Skeletal muscle satellite cell (primary cell): Measurements from ENCODE around the gene ICA1L. TPM values are rescaled to one million over a fixed set of nuclear protein-coding genes. Genes with fewer than 3 reads are reported as not detected.
A peak's percentile ranks its signal among the peaks of the same experiment; 100 is the strongest.
"Not testable (repeated sequence)": the region's sequence is repeated elsewhere in the genome, so short reads cannot be mapped to it uniquely, and the experiment has no call there.

Experiments used
- H3K27me3 ChIP-seq: 2 replicates; pipeline ENCODE4 v1.7.0; 2013; ENCODE audit warnings: low read length; ENCODE audit not compliant: control insufficient read depth, insufficient read depth
- H3K36me3 ChIP-seq: 2 replicates; pipeline ENCODE4 v1.7.0; 2013; ENCODE audit warnings: mild to moderate bottlenecking, control low read depth, low read length; ENCODE audit not compliant: insufficient read depth
- H3K4me1 ChIP-seq: 2 replicates; pipeline ENCODE4 v1.7.0; 2013; ENCODE audit warnings: low read length; ENCODE audit not compliant: control insufficient read depth, insufficient read depth
- H3K4me2 ChIP-seq: 2 replicates; pipeline ENCODE4 v1.7.0; 2013; ENCODE audit warnings: mild to moderate bottlenecking, low read length
- H3K4me3 ChIP-seq: 2 replicates; pipeline ENCODE4 v1.7.0; 2013; ENCODE audit warnings: low read length
- H3K9ac ChIP-seq: 2 replicates; pipeline ENCODE4 v1.7.0; 2013; ENCODE audit warnings: mild to moderate bottlenecking, low read depth, low read length, moderate library complexity
- H3K9me3 ChIP-seq: replicated peaks from 2 replicates; pipeline ENCODE4 v1.7.0; 2013; ENCODE audit warnings: mild to moderate bottlenecking, control low read depth, low read length
- total RNA-seq: library from RNA; depleted of rRNA; stranded (reverse); fragments of >200 nt; gene quantifications from 2 replicates; pipeline ENCODE4 v1.2.3, GENCODE V29; 2012; rRNA removed

The ICA1L gene
- total RNA-seq = 2.8 and 5.0 TPM in 2 replicates

DNA sequence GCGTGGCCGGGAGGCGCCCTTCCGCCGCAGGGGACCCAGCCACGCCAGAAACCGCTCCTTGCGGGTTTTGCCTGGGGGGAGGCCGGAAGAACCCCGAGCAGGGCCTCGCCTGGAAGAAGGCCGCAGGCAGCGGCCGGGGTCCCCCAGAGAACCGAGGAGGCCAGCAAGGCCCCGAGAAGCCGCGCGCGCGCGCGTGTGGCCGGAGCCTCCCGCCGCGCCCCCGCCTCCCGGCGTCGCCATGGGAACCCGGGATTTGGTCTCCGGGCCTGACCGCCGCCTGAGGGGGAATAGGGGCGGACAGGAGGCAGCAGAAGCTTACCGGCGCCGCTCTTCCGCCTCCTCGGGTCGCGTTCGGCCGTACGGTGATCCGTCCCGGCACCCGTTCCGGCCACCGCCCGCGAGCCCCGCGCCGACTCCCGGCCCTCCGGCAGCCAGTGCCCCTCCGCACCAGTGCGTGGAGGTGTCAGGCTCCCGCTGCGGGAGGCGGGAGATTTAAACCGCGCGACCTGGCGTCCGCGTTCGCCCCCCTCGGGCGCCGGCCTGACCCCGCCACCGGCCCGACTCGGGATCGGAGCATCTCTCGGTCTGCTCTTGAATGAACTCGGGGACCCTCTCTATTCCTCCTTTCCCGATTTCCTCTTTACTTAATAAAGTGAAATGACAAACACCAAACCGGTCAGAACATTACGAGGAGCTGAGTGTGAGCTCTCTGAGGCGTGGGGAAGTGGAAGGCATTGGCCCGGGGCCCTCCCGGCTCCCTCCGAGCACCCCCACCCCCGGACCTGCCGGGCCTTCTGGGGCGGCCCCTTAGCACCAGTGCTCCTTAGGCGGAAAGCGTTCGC lies at the start of gene ICA1L:
Gene ICA1L (minus strand): TSS at position 467 of the 842 bp plus-strand sequence. CDS start 42,757 bp downstream, outside the sequence.
- H3K4me1 ChIP-seq = peaks cover 3% of the 10 kb centered on the region
- no peaks in the 10 kb centered on the region for H3K27me3 ChIP-seq
- peak within 1 kb of the TSS; percentile 86 for H3K4me2 ChIP-seq
- H3K4me3 ChIP-seq = peak within 1 kb of the TSS; percentile 80
- no peaks in the 10 kb centered on the region for H3K36me3 ChIP-seq
- peak within 1 kb of the TSS; percentile 83 for H3K9ac ChIP-seq
- no peaks in the 10 kb centered on the region for H3K9me3 ChIP-seq

DNA sequence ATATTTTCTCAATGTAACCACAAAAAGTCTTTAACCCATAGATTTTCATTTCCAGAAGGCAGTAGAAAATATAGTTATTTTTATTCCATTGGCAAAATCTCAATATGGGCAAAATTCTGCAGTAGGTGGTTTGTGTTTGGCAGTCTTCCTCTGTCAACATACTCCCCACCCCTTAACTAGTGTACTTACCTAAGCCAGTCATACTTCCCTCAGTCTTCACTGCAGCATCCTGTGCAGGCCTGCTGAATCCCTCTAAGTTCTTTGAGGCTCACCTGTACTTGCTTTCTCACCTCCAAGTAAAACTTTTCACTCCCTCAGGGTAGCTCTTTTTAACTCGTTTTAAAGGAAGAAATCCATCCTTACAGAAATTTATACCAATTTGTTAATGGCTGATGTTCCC lies 47.3 kb upstream of the ICA1L start:
- H3K36me3 ChIP-seq = no peaks in the 10 kb centered on the region

DNA sequence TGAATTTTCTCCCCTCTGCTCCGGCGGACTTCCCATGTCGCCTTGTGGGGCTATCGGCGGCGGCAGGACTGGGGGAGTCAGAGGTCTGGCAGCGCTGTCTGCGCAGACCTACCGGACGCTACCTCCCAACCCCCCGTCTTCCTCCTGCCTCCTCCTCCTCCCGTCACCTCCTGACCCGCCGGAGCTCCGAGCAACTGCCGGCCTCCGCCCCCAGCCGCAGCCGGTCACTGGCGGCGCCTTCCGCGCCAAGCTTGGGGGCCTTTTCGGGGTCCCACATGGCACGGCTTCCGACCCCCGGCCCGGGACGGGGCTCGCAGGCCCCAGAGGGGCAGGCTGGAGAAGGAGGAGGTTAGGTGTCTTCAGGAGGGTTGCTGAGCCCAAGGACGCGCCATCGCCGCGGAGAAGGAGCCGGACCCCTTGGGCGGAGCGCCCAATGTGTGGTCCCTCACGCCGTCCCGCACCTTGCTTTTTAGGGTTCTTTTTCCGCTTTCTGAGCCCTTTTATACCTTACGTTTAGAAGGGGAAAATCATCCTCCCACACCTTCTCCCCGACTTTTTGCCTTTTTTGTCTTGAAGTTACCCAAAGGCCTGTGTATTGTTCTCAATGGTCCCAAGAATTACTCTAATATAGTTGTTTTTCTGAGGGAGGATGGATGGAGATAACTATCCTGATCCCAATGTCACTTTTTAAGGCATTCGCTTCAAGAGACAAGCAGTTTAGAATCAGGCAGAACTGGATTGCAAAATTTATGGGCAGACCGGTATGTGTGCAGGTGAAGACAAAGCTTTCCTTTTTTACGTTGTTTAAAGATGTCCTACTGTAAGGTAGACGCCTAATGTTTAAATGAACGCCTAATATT lies 41.0 kb upstream of the ICA1L start:
- Histone ChIP-seq H3K4me2 (peak overlapping the region; percentile 91), H3K4me3 (peak overlapping the region; percentile 84), H3K9ac (peak overlapping the region; percentile 89)

More for the DNA sequence above, 47.3 kb upstream of the ICA1L start:
- H3K9me3 ChIP-seq = no peaks in the 10 kb centered on the region
- H3K4me2 ChIP-seq = no peak overlapping the region
- H3K4me1 ChIP-seq = no peaks in the 10 kb centered on the region
- no peak overlapping the region for H3K9ac ChIP-seq
- no peaks in the 10 kb centered on the region for H3K27me3 ChIP-seq
- no peak overlapping the region for H3K4me3 ChIP-seq

DNA sequence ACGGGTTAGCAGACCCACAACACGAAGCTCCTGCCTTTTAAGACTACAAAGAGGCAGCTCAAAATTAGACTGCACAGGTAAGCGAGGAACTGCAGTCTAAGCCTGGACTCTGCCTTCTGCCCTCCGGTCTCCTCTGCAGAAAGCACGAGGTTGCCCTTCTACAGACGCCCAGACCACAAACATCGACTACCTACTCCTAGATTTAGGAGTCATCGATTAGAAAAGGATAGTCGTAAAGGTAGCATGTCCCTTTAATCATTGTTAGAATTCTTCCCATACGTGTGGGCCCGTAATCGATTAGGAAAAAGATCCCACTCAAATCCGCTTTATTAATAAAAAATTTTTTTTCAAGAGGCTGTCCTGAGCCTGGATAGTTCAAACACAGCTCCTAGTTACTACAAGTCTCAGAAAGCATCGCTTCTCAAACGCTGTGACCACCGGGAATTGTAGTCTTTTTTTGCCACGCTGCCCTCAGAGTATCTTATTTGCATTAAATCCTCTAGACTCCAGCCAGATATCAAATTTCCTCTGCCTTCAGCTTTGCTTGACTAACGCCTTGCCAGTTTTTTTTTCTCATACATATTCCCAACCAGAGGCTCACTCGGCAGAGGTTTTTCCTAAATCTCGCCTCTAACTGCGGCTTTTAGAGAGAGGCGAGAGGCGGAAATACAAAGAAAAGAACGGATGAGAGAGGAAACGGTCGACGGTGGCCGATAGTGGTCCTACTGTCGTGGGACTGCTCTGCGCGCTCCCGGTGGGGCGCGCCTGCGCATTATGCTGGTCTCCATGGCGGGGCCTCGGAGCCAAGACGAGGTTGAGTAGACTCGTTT lies 40.2 kb upstream of the ICA1L start, which contains the start of the genes CARF and WDR12:
Gene CARF (plus strand): TSS at position 764 of the 830 bp plus-strand sequence. CDS start 29,628 bp downstream, outside the sequence.
Gene WDR12 (minus strand): TSS at position 162 of the 830 bp plus-strand sequence. CDS start 197 bp downstream, outside the sequence.
- H3K4me1 ChIP-seq = peaks cover 7% of the 10 kb centered on the region
- peak within 1 kb of the TSS; percentile 89 for H3K9ac ChIP-seq
- H3K9me3 ChIP-seq = no peaks in the 10 kb centered on the region
- no peaks in the 10 kb centered on the region for H3K36me3 ChIP-seq
- H3K4me3 ChIP-seq = peak within 1 kb of the TSS; percentile 84
- H3K27me3 ChIP-seq = no peaks in the 10 kb centered on the region
- peak within 1 kb of the TSS; percentile 91 for H3K4me2 ChIP-seq

More for the DNA sequence above, 41.0 kb upstream of the ICA1L start:
- H3K4me1 ChIP-seq, H3K9me3 ChIP-seq, H3K27me3 ChIP-seq, H3K36me3 ChIP-seq: not testable (repeated sequence)

DNA sequence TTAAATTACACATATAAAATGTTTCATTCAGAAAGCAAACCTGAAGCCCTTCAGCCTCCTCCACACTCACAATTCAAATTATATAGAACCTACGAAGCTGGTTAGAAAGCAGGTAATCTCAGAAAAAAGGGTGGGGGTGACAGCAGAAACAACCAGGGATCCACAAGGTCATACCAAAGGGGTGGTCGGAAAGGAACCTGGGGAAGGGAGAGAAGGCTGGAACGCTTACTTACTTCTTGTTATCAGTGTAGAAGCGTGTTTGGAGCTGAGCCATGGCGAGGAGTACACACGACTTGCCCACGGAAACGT lies 39.6 kb upstream of the ICA1L start:
- Histone ChIP-seq H3K9ac (peak overlapping the region; percentile 89), H3K4me2 (peak overlapping the region; percentile 81), H3K36me3 (peaks cover 3% of the 10 kb centered on the region), H3K4me1 (peaks cover 7% of the 10 kb centered on the region), H3K27me3 (no peaks in the 10 kb centered on the region), H3K9me3 (no peaks in the 10 kb centered on the region), H3K4me3 (peak overlapping the region; percentile 84)

DNA sequence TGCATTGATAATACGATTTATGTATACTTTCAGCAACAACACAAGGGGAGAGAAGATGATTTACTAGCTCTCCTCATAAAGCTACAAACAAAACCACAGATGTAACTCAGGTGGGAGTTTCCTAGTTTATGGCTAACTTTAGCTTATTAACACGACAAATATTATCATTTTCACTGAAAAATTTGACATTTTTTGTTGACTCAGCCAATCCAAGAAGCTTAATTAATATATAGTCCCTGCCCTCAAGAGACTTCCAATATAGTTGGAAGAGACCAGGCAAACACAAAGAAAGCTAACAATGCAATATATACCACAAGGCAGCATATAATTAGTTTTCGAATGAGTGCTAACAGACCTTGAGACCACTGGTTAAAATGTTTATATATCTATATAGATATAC lies 39.1 kb upstream of the ICA1L start:
- Histone ChIP-seq H3K27me3 (no peaks in the 10 kb centered on the region), H3K4me1 (peaks cover 7% of the 10 kb centered on the region), H3K9me3 (no peaks in the 10 kb centered on the region), H3K36me3 (peaks cover 7% of the 10 kb centered on the region), H3K4me3 (peak overlapping the region; percentile 84), H3K4me2 (peak overlapping the region; percentile 81), H3K9ac (peak overlapping the region; percentile 89)

DNA sequence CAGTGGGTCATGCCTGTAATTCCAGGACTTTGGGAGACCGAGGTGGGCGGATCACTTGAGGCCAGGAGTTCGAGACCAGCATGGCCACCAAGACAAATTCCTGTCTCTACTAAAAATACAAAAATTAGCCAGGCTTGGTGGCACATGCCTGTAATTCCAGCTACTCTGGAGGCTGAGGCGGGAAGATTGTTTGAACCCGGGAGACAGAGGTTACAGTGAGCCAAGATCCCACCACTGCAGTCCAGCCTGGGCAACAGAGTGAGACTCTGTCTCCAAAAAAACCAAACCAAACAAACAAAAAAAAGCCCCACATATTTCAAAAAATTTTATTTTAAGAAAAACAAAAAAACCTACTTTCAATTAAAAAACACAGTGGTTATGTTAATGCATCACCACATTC lies 38.7 kb upstream of the ICA1L start:
- H3K4me3 ChIP-seq = peak overlapping the region; percentile 84
- H3K27me3 ChIP-seq, H3K4me1 ChIP-seq, H3K36me3 ChIP-seq, H3K9me3 ChIP-seq: not testable (repeated sequence)
- H3K9ac ChIP-seq = peak overlapping the region; percentile 89
- peak overlapping the region; percentile 81 for H3K4me2 ChIP-seq

DNA sequence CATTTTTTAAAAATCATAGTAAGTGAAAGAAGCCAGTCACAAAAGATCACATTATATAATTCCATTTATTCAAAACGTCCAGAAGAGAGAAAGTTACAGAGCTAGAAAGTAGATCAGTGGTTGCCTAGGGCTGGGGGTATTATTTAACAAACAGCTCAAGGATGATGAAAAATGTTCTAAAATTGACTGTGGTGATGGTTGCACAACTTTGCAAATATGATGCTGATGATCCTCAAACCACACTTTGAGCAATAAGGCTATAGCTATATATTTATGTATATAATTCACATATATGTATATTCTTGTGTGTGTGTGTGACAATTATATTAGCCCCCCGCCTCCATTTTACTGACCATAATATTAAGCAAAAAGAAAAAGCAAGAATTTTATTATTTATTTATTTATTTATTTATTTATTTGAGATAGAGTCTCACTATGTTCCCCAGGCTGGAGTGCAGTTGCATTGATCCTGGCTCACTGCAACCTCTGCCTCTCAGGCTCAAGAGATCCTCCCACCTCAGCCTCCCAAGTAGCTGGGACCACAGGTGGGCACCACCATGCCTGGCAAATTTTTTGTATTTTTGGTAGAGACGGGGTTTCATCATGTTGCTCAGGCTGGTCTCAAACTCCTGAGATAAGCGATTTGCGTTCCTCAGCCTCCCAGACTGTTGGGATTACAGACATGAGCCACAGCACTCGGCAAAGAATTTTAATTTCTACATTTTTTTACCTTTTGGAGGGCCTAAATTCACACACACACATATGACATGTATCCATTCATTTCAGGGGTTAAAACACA lies 38.0 kb upstream of the ICA1L start:
- peak overlapping the region; percentile 84 for H3K4me3 ChIP-seq

DNA sequence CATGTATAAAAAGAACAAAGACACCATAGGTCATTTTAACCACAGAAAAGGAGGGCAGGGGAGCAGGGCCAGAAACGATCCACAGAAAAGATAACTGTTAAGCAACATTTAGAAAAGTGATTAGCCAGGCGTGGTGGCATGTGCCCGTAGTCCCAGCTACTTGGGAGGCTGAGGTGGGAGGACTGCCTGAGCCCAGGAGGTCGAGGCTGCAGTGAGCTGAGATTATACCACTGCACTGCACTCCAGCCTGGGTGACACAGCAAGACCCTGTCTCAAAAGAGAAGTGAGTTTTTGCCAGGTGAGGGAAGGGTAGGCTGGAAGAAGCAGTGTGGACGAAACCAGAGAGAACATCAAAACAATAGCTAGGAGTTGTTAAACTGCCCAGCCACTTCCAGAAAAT lies 36.6 kb upstream of the ICA1L start:
- H3K9ac ChIP-seq = no peak overlapping the region
- H3K4me3 ChIP-seq = no peak overlapping the region
- H3K4me1 ChIP-seq = peaks cover 7% of the 10 kb centered on the region
- peaks cover 7% of the 10 kb centered on the region for H3K36me3 ChIP-seq
- H3K4me2 ChIP-seq = no peak overlapping the region
- no peaks in the 10 kb centered on the region for H3K27me3 ChIP-seq
- no peaks in the 10 kb centered on the region for H3K9me3 ChIP-seq

More for the DNA sequence above, 38.0 kb upstream of the ICA1L start:
- Histone ChIP-seq H3K36me3 (peaks cover 7% of the 10 kb centered on the region), H3K9me3 (no peaks in the 10 kb centered on the region), H3K27me3 (no peaks in the 10 kb centered on the region), H3K9ac (no peak overlapping the region), H3K4me1 (peaks cover 7% of the 10 kb centered on the region), H3K4me2 (peak overlapping the region; percentile 81)

DNA sequence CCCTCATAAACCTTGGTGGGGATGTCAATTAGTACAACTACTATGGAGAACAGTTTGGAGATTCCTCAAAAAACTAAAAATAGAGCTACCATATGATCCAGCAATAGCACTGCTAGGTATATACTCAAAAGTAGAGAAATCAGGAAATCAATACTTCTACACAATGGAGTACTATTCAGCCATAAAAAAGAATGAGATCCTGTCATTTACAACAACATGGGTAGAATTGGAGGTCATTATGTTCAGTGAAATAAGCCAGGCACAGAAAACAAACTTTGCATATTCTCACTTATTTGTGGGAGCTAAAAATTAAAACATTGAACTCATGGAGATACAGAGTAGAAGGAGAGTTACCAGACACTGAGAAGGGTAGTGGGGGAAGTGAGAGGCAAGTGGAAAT lies 33.9 kb upstream of the ICA1L start:
- not testable (repeated sequence) for H3K9ac ChIP-seq, H3K27me3 ChIP-seq, H3K4me1 ChIP-seq, H3K9me3 ChIP-seq, H3K4me3 ChIP-seq, H3K36me3 ChIP-seq, H3K4me2 ChIP-seq
